ENCODE measurements around the gene CHCHD10.

DNA sequence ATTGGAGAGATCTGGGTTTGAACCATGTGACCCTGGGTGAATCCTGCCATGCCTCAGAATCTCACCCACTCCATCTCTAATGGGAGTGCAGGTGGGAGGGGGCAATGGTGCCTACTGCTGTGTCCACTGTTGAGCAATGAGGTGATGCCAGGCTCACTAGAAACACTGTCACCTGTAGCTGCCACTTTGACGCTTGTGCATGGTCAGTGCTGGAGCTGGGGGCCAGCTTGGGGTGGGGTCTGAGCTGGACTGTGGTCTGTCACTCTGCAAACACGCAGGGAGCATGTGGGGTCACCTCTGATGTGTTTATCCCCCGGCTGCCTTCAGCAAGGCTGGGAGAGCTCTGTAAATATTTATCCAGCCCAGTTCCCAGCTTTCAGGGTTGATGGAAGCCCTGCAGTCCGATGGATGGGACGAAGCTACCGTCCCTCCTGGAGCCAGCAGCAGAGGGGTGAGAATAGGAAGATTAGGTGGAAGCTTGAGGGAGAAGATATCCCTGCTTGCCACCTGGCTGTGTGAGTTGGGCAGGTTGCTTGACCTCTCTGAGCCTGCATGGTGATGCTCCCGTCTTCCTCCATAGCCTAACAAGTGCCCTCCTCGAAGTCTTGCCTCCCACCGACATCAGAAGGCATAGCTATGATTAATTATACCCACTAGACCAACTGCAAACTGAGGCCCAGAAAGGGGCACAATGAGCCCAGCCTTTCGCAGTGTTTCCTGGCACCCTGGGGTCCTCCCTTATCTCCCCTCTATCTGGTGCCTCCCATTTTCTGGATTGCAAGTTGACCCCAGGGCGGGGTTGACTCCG, 6.5 kb upstream of the CHCHD10 start:
- TF ChIP-seq POLR2A (IDR thresholded peaks at IDR 0.05): no peak
- TF ChIP-seq POLR2AphosphoS5 (IDR thresholded peaks at IDR 0.05): no peak
